B cell (primary cell): Measurements from ENCODE around the gene ARHGAP35. TPM values are rescaled to one million over a fixed set of nuclear protein-coding genes. Genes with fewer than 3 reads are reported as not detected.

ENCODE experiments used
- ATAC-seq: fragments of 200-7000 bp; cut with Tn5 transposase; one replicate; pipeline ENCODE4 v1.10.0; 2021; ENCODE audit warnings: low read depth, mild to moderate bottlenecking, moderate number of reproducible peaks, moderate library complexity
- CTCF ChIA-PET: fragments of 350-600 bp; sonication (Branson Sonifier 250); formaldehyde crosslinking; loops from one replicate; lab custom pipeline; 2021; ENCODE audit warnings: antibody characterized with exemption, inconsistent platforms; lab: Charles Lee
- POLR2A ChIA-PET: fragments of 350-600 bp; sonication (Branson Sonifier 250); formaldehyde crosslinking; loops from one replicate; lab custom pipeline; 2021; ENCODE audit warnings: antibody characterized with exemption; lab: Charles Lee
- DNase-seq: peaks from one replicate; pipeline ENCODE4 v3.0.0; 2013
- H2AFZ ChIP-seq: 2 replicates; pipeline ENCODE4 v1.6.1; 2012; ENCODE audit warnings: mild to moderate bottlenecking, low read depth, low read length; ENCODE audit not compliant: insufficient read depth, poor library complexity, severe bottlenecking
- H3K27ac ChIP-seq, 2 donors: 1 replicate in 1 of 2; 2 replicates in 1 of 2; pipeline ENCODE4 v1.5.1; 2012 to 2013; ENCODE audit warnings: low read length in 2 of 2, mild to moderate bottlenecking in 2 of 2, moderate library complexity in 1 of 2
- H3K27me3 ChIP-seq, 4 experiments: fragments of 200-600 bp in 1 of 4; sonication (generic) in 1 of 4; replicated peaks in 1 of 4; 1 replicate in 2 of 4; 2 replicates in 2 of 4; pipeline versions ENCODE4 v1.6.1 to v1.7.0; 2013 to 2016; ENCODE audit warnings: low read length in 3 of 4, mild to moderate bottlenecking in 2 of 4, mixed read lengths in 1 of 4, moderate library complexity in 1 of 4; ENCODE audit not compliant: insufficient read depth in 4 of 4, control insufficient read depth in 3 of 4; ENCODE audit errors: control extremely low read depth in 1 of 4
- H3K36me3 ChIP-seq, 2 experiments: replicated peaks in 1 of 2; 1 replicate in 1 of 2; 2 replicates in 1 of 2; pipeline versions ENCODE4 v1.6.1 to v1.7.1; 2013; ENCODE audit warnings: low read length in 1 of 2; ENCODE audit not compliant: insufficient read depth in 2 of 2, control insufficient read depth in 1 of 2; ENCODE audit errors: control extremely low read depth in 1 of 2, extremely low read depth in 1 of 2
- H3K4me1 ChIP-seq, 2 donors: fragments of 200-600 bp in 1 of 2; sonication (generic) in 1 of 2; 1 replicate in 1 of 2; 2 replicates in 1 of 2; pipeline versions ENCODE4 v1.5.1 to v1.6.1; 2013 to 2017; ENCODE audit warnings: low read length in 2 of 2; ENCODE audit not compliant: control insufficient read depth in 2 of 2, insufficient read depth in 2 of 2
- H3K4me2 ChIP-seq: replicated peaks from 2 replicates; pipeline ENCODE3; 2012; ENCODE audit warnings: mild to moderate bottlenecking, low read depth, low read length; ENCODE audit not compliant: poor library complexity, severe bottlenecking
- H3K4me3 ChIP-seq, 5 experiments: fragments of 200-600 bp in 1 of 5; sonication (generic) in 1 of 5; 1 replicate in 3 of 5; 2 replicates in 2 of 5; pipeline versions ENCODE4 v1.5.1 to v1.7.0; 2011 to 2016; ENCODE audit warnings: low read length in 4 of 5, mild to moderate bottlenecking in 4 of 5, low read depth in 2 of 5, control low read depth in 1 of 5, moderate library complexity in 1 of 5; ENCODE audit not compliant: insufficient read depth in 1 of 5; ENCODE audit errors: control extremely low read depth in 1 of 5, extremely low read depth in 1 of 5
- H3K79me2 ChIP-seq: fragments of 200-600 bp; sonication (generic); one replicate; pipeline ENCODE4 v1.6.0; 2016; ENCODE audit warnings: low read length; ENCODE audit not compliant: control insufficient read depth, insufficient read depth
- H3K9ac ChIP-seq: fragments of 200-600 bp; sonication (generic); 2 replicates; pipeline ENCODE4 v1.6.1; 2017; ENCODE audit warnings: mild to moderate bottlenecking, low read length, moderate library complexity
- H3K9me3 ChIP-seq, 3 donors: one replicate each; pipeline versions ENCODE4 v1.6.1 to v1.7.1; 2013; ENCODE audit warnings: low read length in 2 of 3; ENCODE audit not compliant: control insufficient read depth in 2 of 3, insufficient read depth in 1 of 3; ENCODE audit errors: control extremely low read depth in 1 of 3
- H4K20me1 ChIP-seq: 2 replicates; pipeline ENCODE4 v1.6.0; 2012; ENCODE audit warnings: mild to moderate bottlenecking, low read length; ENCODE audit not compliant: insufficient read depth, control insufficient read depth, poor library complexity, severe bottlenecking
- H3K27ac Mint-ChIP-seq: one replicate; pipeline ENCODE4 v1.8.0; 2021; ENCODE audit warnings: mixed read lengths
- H3K27me3 Mint-ChIP-seq: one replicate; pipeline ENCODE4 v1.8.0; 2021; ENCODE audit warnings: mixed read lengths
- H3K4me1 Mint-ChIP-seq: one replicate; pipeline ENCODE4 v1.8.0; 2021; ENCODE audit warnings: mixed read lengths
- H3K4me3 Mint-ChIP-seq: one replicate; pipeline ENCODE4 v1.8.0; 2021; ENCODE audit warnings: mixed read lengths
- H3K9me3 Mint-ChIP-seq: one replicate; pipeline ENCODE4 v1.8.0; 2022; ENCODE audit warnings: mixed read lengths; ENCODE audit not compliant: insufficient read depth
- CTCF ChIP-seq: fragments of 200-600 bp; IDR thresholded peaks from one replicate; pipeline ENCODE4 v1.8.0; 2022; ENCODE audit warnings: antibody characterized with exemption, mild to moderate bottlenecking
- EZH2 ChIP-seq: IDR thresholded peaks from 2 replicates; pipeline ENCODE4 v1.6.1; 2012; ENCODE audit warnings: borderline replicate concordance, low read depth, mild to moderate bottlenecking, moderate library complexity, low read length; ENCODE audit not compliant: insufficient read depth, poor library complexity, severe bottlenecking
- WGBS: methylation state at CpG from one replicate; pipeline ENCODE4 v1.1.5; 2013; ENCODE audit warnings: missing lambda C conversion rate; ENCODE audit not compliant: insufficient coverage; 5-methylcytosine and 5-hydroxymethylcytosine counted together
- intact Hi-C: fragments of 100-400 bp; cut with micrococcal nuclease; formaldehyde crosslinking; loops from one replicate; pipeline ENCODE4 v1.10.0; 2022
- polyA plus RNA-seq: library from polyadenylated mRNA; depleted of rRNA; stranded (reverse); fragments of >200 nt; gene quantifications from 2 replicates; pipeline ENCODE4 v1.2.3, GENCODE V29; 2012
- total RNA-seq, 2 donors: library from RNA; stranded (reverse); fragments of 120-200 nt in 1 of 2; gene quantifications; 1 replicate in 1 of 2; 2 replicates in 1 of 2; pipeline versions ENCODE4 v1.2.3 to v1.2.4, GENCODE V29; 2013 to 2022

The ARHGAP35 gene
- total and polyA plus RNA-seq, 2 donors (not counting 1 experiment from before 2014, with no cell fraction given): 9.6 to 31.3 TPM

DNA sequence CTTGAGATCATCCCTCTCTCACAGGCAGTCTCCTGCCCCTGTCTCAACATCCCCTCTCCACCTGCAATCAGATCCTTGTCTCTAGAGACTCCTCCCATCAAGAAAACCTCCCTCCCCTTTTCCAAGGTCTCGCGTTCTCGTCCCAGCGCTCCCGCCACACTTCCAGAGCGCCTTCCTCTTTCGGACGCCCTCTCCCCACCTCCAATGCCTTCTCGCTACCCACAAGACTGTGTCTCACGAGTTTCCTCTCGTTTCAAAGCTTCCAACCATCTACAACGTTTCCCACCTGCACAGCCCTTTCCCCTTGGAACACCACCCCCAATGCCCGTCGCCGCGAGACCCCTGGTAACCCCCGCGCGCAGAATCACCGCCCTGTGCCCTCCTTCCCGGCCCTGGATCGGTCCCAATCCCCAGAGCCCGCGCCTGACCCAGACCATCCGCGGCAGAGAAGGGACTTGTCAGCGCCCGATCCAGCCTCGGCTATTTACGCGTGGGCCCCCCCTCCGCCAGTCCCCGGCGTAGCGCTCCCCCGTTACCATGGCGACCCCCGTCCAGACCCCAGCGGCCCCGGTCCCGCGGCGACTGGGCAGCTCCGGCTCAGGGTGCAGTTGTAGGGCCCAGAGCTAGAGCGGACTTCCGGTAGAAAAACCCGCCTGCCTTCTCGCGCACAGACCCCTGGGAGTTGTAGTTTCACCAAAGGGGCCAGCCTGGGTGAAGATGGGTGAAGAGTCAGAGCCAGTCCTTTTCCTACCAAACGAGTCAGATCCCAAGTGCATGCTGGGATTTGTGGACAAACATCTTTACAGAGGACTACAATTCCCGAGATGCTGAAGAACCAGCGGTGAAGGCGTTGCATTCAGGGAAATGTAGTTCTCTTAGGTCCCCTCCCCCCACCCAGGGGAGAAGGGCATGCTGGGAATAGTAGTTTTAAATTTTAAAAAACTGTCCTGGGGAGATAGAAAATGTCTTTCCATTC is 10.3 kb upstream of the ARHGAP35 start, which contains the start of gene AP2S1:
AP2S1 (minus strand) TSS at position 619 of the 976 bp plus-strand sequence; CDS start at position 539, 80 bp downstream.
- CTCF ChIA-PET: interaction anchor here (0.7 to 2.5 kb wide), 4 partner anchors 10 to 249 kb away, joined by 3 to 9 read pairs (median 6); partner anchors contain the start of gene CALM3
- peak within 1 kb of the TSS; percentile 59 to 89 (median 82) for H3K4me3 ChIP-seq
- no peaks in the 10 kb centered on the region for H3K36me3 ChIP-seq
- peaks cover 17 to 24% of the 10 kb centered on the region in 2 donors for H3K4me1 ChIP-seq
- Mint-ChIP-seq H3K27ac (peak within 1 kb of the TSS; percentile 86), H3K4me1 (peaks cover 32% of the 10 kb centered on the region), H3K9me3 (no peaks in the 10 kb centered on the region), H3K27me3 (no peaks in the 10 kb centered on the region), H3K4me3 (peak within 1 kb of the TSS; percentile 98)
- peak within 1 kb of the TSS; percentile 93 for H2AFZ ChIP-seq
- ATAC-seq (peak; percentile 93), DNase-seq (peak; percentile 95)
- H3K4me2 ChIP-seq: peak within 1 kb of the TSS; percentile 95
- peaks cover 34% of the 10 kb centered on the region for H3K79me2 ChIP-seq
- H3K9me3 ChIP-seq: peaks cover 0 to under 1% (median 0%) of the 10 kb centered on the region in 3 donors
- no peaks in the 10 kb centered on the region for H3K27me3 ChIP-seq
- peaks cover 10% of the 10 kb centered on the region for H4K20me1 ChIP-seq
- TF ChIP-seq CTCF (no peak), EZH2 (no peak)
- H3K27ac ChIP-seq: peak within 1 kb of the TSS; percentile 58 to 81
- POLR2A ChIA-PET: interaction anchor here (0.8 to 1.4 kb wide), 3 partner anchors 10 to 250 kb away, joined by 3 to 4 read pairs (median 4); partner anchors contain the start of gene ARHGAP35
- WGBS: under 1% methylated on average over 46 of the region's 53 CpGs
- intact Hi-C loops: loop anchor here (1.0 to 10.0 kb wide), 8 partner anchors 10 to 988 kb away; partner anchors contain the start of genes ARHGAP35, CALM3, NAPA and SYMPK
- peak within 1 kb of the TSS; percentile 86 for H3K9ac ChIP-seq
